Measurements from ENCODE around the gene ABCB1. TPM values are rescaled to one million over a fixed set of nuclear protein-coding genes. Genes with fewer than 3 reads are reported as not detected.

ABCB1 gene
- polyA plus RNA-seq, 1 donor (not counting 4 experiments of a cell fraction or from before 2014, with no cell fraction given) = 0.13 TPM

- no peaks in the 10 kb centered on the region for H3K4me1 ChIP-seq (ENCODE audit: control insufficient read depth, extremely low read depth, insufficient read depth, low read length)
- H3K9ac ChIP-seq (ENCODE audit: control insufficient read depth, extremely low read depth, insufficient read depth, low read length) = no peak overlapping the region
- no peak overlapping the region for H2AFZ ChIP-seq (ENCODE audit: control insufficient read depth, low read length)
- FAIRE-seq (no peak), DNase-seq (ENCODE audit: low read depth, low spot score) (no peak)
- H3K4me3 ChIP-seq (ENCODE audit: control insufficient read depth in 2 of 3, extremely low read depth in 1 of 3, insufficient read depth in 2 of 3, low read depth in 1 of 3, low read length in 3 of 3) = no peak overlapping the region
- H3K36me3 ChIP-seq (ENCODE audit: control insufficient read depth in 2 of 2, extremely low read depth in 1 of 2, insufficient read depth in 2 of 2, low read length in 2 of 2) = no peaks in the 10 kb centered on the region
- no peaks in the 10 kb centered on the region for H3K9me1 ChIP-seq (ENCODE audit: control insufficient read depth, extremely low read depth, insufficient read depth, low read length)
- no peaks in the 10 kb centered on the region for H3K79me2 ChIP-seq (ENCODE audit: control insufficient read depth, insufficient read depth, low read length)
- no peak overlapping the region for H3K27ac ChIP-seq (ENCODE audit: control insufficient read depth, insufficient read depth, low read length)
- TF ChIP-seq EZH2 (IDR thresholded peaks at IDR 0.05; ENCODE audit: low read length) = no peak
- TF ChIP-seq CTCF (optimal IDR thresholded peaks at IDR 0.05 in 1 of 3, IDR thresholded peaks at IDR 0.05 in 1 of 3, conservative IDR thresholded peaks at IDR 0.05 in 1 of 3; ENCODE audit: extremely low read depth in 1 of 3, insufficient read depth in 2 of 3, low read length in 3 of 3) = no peak
- no peaks in the 10 kb centered on the region for H3K27me3 ChIP-seq (ENCODE audit: control insufficient read depth, extremely low read depth, insufficient read depth, low read length)
- H4K20me1 ChIP-seq (ENCODE audit: control insufficient read depth, extremely low read depth, insufficient read depth, low read length) = no peaks in the 10 kb centered on the region
- dilution Hi-C loops (cut with MboI; ENCODE audit: extremely low pct_ligation_motif_present, low sequenced_read_pairs) = no loop called here
- H3K4me2 ChIP-seq (ENCODE audit: control insufficient read depth, extremely low read depth, insufficient read depth, low read depth, low read length) = no peak overlapping the region
- H3K9me3 ChIP-seq (ENCODE audit: control insufficient read depth, low read depth, low read length) = no peaks in the 10 kb centered on the region
Observed at GRCh38 chr7:87510411-87510875, 90.2 kb downstream of the ABCB1 start.

GRCh38 chr7:87507446-87507845, 93.2 kb downstream of the ABCB1 start:
- H3K9me3 ChIP-seq (ENCODE audit: control insufficient read depth, low read depth, low read length) = no peaks in the 10 kb centered on the region
- no peak for TF ChIP-seq EZH2 (IDR thresholded peaks at IDR 0.05; ENCODE audit: low read length)
- peak in 1 of 3 experiments; percentile 44 for TF ChIP-seq CTCF (optimal IDR thresholded peaks at IDR 0.05 in 1 of 3, IDR thresholded peaks at IDR 0.05 in 1 of 3, conservative IDR thresholded peaks at IDR 0.05 in 1 of 3; ENCODE audit: extremely low read depth in 1 of 3, insufficient read depth in 2 of 3, low read length in 3 of 3)
- FAIRE-seq = no peak
- no peaks in the 10 kb centered on the region for H3K4me1 ChIP-seq (ENCODE audit: control insufficient read depth, extremely low read depth, insufficient read depth, low read length)
- H3K27me3 ChIP-seq (ENCODE audit: control insufficient read depth, extremely low read depth, insufficient read depth, low read length) = no peaks in the 10 kb centered on the region
- DNase-seq (ENCODE audit: low read depth, low spot score) = no peak
- H3K9ac ChIP-seq (ENCODE audit: control insufficient read depth, extremely low read depth, insufficient read depth, low read length) = no peak overlapping the region
- no peaks in the 10 kb centered on the region for H3K36me3 ChIP-seq (ENCODE audit: control insufficient read depth in 2 of 2, extremely low read depth in 1 of 2, insufficient read depth in 2 of 2, low read length in 2 of 2)
- no peak overlapping the region for H3K4me3 ChIP-seq (ENCODE audit: control insufficient read depth in 2 of 3, extremely low read depth in 1 of 3, insufficient read depth in 2 of 3, low read depth in 1 of 3, low read length in 3 of 3)
- H3K79me2 ChIP-seq (ENCODE audit: control insufficient read depth, insufficient read depth, low read length) = no peaks in the 10 kb centered on the region
- dilution Hi-C loops (cut with MboI; ENCODE audit: extremely low pct_ligation_motif_present, low sequenced_read_pairs) = no loop called here
- H3K9me1 ChIP-seq (ENCODE audit: control insufficient read depth, extremely low read depth, insufficient read depth, low read length) = no peaks in the 10 kb centered on the region
- no peak overlapping the region for H2AFZ ChIP-seq (ENCODE audit: control insufficient read depth, low read length)
- no peak overlapping the region for H3K4me2 ChIP-seq (ENCODE audit: control insufficient read depth, extremely low read depth, insufficient read depth, low read depth, low read length)
- no peak overlapping the region for H3K27ac ChIP-seq (ENCODE audit: control insufficient read depth, insufficient read depth, low read length)
- no peaks in the 10 kb centered on the region for H4K20me1 ChIP-seq (ENCODE audit: control insufficient read depth, extremely low read depth, insufficient read depth, low read length)

All from keratinocyte (primary cell).